ENCODE results near the gene MAGI2.

Gene MAGI2

DNA sequence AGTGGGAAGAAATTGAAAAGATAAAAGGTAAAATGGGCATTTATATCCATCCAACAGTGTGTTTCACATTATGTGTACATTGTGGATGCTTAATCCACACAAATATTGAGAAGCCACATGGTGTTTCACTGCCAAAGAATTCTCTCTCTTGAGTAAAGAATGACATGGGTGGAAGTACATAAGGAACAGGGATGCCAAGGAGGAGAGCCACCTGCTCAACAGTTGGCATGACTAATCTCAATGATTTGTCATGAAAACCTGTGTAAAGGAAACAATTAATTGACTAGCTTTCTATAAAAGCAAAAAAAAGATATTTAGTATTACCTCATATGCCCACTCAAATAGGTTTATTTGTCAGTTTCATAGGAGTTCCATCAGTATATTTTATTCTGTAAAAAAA lies 43.1 kb downstream of the MAGI2 start:
- TF ChIP-seq TOX (CRISPR knock-in tag; IDR thresholded peaks at IDR 0.05; ENCODE audit: borderline replicate concordance) (no peak), ZC3H10 (CRISPR knock-in tag; IDR thresholded peaks at IDR 0.05) (no peak), RARB (CRISPR knock-in tag; IDR thresholded peaks at IDR 0.05) (no peak), ARNTL (CRISPR knock-in tag; IDR thresholded peaks at IDR 0.05; ENCODE audit: borderline replicate concordance, low read depth) (no peak)
- TF ChIP-seq, protein P1, sequence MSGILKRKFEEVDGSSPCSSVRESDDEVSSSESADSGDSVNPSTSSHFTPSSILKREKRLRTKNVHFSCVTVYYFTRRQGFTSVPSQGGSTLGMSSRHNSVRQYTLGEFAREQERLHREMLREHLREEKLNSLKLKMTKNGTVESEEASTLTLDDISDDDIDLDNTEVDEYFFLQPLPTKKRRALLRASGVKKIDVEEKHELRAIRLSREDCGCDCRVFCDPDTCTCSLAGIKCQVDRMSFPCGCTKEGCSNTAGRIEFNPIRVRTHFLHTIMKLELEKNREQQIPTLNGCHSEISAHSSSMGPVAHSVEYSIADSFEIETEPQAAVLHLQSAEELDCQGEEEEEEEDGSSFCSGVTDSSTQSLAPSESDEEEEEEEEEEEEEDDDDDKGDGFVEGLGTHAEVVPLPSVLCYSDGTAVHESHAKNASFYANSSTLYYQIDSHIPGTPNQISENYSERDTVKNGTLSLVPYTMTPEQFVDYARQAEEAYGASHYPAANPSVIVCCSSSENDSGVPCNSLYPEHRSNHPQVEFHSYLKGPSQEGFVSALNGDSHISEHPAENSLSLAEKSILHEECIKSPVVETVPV (CRISPR knock-in tag; IDR thresholded peaks at IDR 0.05) = no peak
- no peak for ATAC-seq

DNA sequence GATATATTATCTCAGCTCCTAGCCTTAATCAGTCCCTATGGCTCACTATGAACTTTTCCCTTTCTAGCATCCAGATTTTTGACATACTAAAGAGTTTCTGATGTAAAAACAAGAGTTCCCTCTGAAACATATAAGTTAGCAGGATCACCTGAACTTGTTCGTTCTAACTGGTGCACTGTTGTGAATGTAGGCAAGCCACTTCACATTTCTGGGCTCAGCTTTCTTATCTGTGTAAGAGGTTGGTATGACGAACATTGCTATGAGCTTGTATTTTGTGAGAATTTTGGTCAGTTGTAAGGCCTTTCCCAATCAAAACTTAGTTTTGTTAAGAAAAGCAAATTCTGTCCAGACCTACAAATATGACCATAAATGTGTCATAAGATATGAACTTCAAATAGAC lies 46.1 kb downstream of the MAGI2 start:
- TF ChIP-seq OSR1 (CRISPR knock-in tag; IDR thresholded peaks at IDR 0.05) = no peak
- TF ChIP-seq, protein P2, sequence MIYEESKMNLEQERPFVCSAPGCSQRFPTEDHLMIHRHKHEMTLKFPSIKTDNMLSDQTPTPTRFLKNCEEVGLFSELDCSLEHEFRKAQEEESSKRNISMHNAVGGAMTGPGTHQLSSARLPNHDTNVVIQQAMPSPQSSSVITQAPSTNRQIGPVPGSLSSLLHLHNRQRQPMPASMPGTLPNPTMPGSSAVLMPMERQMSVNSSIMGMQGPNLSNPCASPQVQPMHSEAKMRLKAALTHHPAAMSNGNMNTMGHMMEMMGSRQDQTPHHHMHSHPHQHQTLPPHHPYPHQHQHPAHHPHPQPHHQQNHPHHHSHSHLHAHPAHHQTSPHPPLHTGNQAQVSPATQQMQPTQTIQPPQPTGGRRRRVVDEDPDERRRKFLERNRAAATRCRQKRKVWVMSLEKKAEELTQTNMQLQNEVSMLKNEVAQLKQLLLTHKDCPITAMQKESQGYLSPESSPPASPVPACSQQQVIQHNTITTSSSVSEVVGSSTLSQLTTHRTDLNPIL (CRISPR knock-in tag; IDR thresholded peaks at IDR 0.05; ENCODE audit: low read depth) = no peak
- TF ChIP-seq ZNF70 (CRISPR knock-in tag; IDR thresholded peaks at IDR 0.05) = no peak
- TF ChIP-seq, protein P3, sequence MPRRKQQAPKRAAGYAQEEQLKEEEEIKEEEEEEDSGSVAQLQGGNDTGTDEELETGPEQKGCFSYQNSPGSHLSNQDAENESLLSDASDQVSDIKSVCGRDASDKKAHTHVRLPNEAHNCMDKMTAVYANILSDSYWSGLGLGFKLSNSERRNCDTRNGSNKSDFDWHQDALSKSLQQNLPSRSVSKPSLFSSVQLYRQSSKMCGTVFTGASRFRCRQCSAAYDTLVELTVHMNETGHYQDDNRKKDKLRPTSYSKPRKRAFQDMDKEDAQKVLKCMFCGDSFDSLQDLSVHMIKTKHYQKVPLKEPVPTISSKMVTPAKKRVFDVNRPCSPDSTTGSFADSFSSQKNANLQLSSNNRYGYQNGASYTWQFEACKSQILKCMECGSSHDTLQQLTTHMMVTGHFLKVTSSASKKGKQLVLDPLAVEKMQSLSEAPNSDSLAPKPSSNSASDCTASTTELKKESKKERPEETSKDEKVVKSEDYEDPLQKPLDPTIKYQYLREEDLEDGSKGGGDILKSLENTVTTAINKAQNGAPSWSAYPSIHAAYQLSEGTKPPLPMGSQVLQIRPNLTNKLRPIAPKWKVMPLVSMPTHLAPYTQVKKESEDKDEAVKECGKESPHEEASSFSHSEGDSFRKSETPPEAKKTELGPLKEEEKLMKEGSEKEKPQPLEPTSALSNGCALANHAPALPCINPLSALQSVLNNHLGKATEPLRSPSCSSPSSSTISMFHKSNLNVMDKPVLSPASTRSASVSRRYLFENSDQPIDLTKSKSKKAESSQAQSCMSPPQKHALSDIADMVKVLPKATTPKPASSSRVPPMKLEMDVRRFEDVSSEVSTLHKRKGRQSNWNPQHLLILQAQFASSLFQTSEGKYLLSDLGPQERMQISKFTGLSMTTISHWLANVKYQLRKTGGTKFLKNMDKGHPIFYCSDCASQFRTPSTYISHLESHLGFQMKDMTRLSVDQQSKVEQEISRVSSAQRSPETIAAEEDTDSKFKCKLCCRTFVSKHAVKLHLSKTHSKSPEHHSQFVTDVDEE (CRISPR knock-in tag; IDR thresholded peaks at IDR 0.05) = no peak
- ATAC-seq = no peak

DNA sequence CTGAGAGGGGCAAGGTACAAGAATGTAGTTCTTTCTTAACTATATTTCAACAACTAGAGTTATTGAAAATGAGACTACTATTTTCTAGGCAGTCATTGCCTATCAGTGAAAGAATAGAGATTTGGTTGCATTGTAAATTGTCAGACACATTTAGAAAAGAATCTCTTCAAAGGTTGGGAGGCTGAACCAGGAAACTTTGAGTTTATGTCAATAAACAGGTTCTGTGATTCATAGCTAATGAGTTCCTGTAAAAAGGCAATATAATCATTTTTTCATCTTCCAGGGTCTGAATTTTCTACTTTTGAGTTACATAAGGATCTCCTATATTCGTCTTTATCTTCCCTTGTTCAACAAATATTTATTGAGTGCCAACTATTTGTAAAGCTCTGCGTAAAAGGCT lies 47.1 kb downstream of the MAGI2 start:
- no peak for ATAC-seq
- no peak for TF ChIP-seq ISL1 (CRISPR knock-in tag; IDR thresholded peaks at IDR 0.05)
- no peak for TF ChIP-seq ZFP30 (CRISPR knock-in tag; IDR thresholded peaks at IDR 0.05)
- TF ChIP-seq, protein P2 (CRISPR knock-in tag; IDR thresholded peaks at IDR 0.05; ENCODE audit: low read depth) = no peak
- TF ChIP-seq, protein P4, sequence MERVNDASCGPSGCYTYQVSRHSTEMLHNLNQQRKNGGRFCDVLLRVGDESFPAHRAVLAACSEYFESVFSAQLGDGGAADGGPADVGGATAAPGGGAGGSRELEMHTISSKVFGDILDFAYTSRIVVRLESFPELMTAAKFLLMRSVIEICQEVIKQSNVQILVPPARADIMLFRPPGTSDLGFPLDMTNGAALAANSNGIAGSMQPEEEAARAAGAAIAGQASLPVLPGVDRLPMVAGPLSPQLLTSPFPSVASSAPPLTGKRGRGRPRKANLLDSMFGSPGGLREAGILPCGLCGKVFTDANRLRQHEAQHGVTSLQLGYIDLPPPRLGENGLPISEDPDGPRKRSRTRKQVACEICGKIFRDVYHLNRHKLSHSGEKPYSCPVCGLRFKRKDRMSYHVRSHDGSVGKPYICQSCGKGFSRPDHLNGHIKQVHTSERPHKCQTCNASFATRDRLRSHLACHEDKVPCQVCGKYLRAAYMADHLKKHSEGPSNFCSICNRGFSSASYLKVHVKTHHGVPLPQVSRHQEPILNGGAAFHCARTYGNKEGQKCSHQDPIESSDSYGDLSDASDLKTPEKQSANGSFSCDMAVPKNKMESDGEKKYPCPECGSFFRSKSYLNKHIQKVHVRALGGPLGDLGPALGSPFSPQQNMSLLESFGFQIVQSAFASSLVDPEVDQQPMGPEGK (CRISPR knock-in tag; IDR thresholded peaks at IDR 0.05; ENCODE audit: borderline replicate concordance) = no peak
- TF ChIP-seq ZFP3 (CRISPR knock-in tag; IDR thresholded peaks at IDR 0.05) = no peak
- TF ChIP-seq, protein P3 (CRISPR knock-in tag; IDR thresholded peaks at IDR 0.05) = no peak
- no peak for TF ChIP-seq TCF4 (CRISPR knock-in tag; IDR thresholded peaks at IDR 0.05; ENCODE audit: borderline replicate concordance)
- TF ChIP-seq ZNF565 (CRISPR knock-in tag; conservative IDR thresholded peaks at IDR 0.05; ENCODE audit: low read depth) = no peak
- TF ChIP-seq BACH2 (CRISPR knock-in tag; IDR thresholded peaks at IDR 0.05; ENCODE audit: borderline replicate concordance) = no peak
- TF ChIP-seq TOX (CRISPR knock-in tag; IDR thresholded peaks at IDR 0.05; ENCODE audit: borderline replicate concordance) = no peak
- TF ChIP-seq PPARA (CRISPR knock-in tag; IDR thresholded peaks at IDR 0.05; ENCODE audit: borderline replicate concordance) = no peak
- TF ChIP-seq ESRRG (CRISPR knock-in tag; IDR thresholded peaks at IDR 0.05) = no peak
- TF ChIP-seq, protein P5, sequence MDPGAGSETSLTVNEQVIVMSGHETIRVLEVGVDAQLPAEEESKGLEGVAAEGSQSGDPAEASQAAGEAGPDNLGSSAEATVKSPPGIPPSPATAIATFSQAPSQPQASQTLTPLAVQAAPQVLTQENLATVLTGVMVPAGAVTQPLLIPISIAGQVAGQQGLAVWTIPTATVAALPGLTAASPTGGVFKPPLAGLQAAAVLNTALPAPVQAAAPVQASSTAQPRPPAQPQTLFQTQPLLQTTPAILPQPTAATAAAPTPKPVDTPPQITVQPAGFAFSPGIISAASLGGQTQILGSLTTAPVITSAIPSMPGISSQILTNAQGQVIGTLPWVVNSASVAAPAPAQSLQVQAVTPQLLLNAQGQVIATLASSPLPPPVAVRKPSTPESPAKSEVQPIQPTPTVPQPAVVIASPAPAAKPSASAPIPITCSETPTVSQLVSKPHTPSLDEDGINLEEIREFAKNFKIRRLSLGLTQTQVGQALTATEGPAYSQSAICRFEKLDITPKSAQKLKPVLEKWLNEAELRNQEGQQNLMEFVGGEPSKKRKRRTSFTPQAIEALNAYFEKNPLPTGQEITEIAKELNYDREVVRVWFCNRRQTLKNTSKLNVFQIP (CRISPR knock-in tag; IDR thresholded peaks at IDR 0.05; ENCODE audit: borderline replicate concordance, low read depth) = no peak
- TF ChIP-seq RARB (CRISPR knock-in tag; IDR thresholded peaks at IDR 0.05) = no peak
- TF ChIP-seq, protein P1 (CRISPR knock-in tag; IDR thresholded peaks at IDR 0.05) = no peak

Data from SK-N-SH treated with all-trans-retinoic acid at 6 μM for 48 hours (cell line).